AG04450 (cell line): Measurements from ENCODE around the gene CDO1. TPM values are rescaled to one million over a fixed set of nuclear protein-coding genes. Genes with fewer than 3 reads are reported as not detected.
"Not testable (repeated sequence)": the region's sequence is repeated elsewhere in the genome, so short reads cannot be mapped to it uniquely, and the experiment has no call there.

Experiments used
- CTCF ChIA-PET: fragments of 300-600, 350-600 bp; formaldehyde crosslinking; extraction: SDS; loops from one replicate; lab custom pipeline; 2022; ENCODE audit warnings: antibody characterized with exemption, inconsistent platforms; lab: Charles Lee
- POLR2A ChIA-PET: fragments of 350-600 bp; formaldehyde crosslinking; extraction: SDS; loops from one replicate; lab custom pipeline; 2021; ENCODE audit warnings: antibody characterized with exemption, inconsistent platforms; lab: Yijun Ruan, JAX
- DNase-seq: peaks from one replicate; pipeline ENCODE4 v3.0.0-alpha.2; 2011; ENCODE audit warnings: low read depth, low spot score
- H3K27ac ChIP-seq: one replicate; pipeline ENCODE4 v1.5.1; 2012; ENCODE audit warnings: low read depth, low read length, control low read depth
- H3K27me3 ChIP-seq: one replicate; pipeline ENCODE4 v1.6.0; 2012; ENCODE audit warnings: low read length; ENCODE audit not compliant: control insufficient read depth, insufficient read depth
- H3K4me3 ChIP-seq: 2 replicates; pipeline ENCODE4 v1.5.1; 2011; ENCODE audit warnings: mild to moderate bottlenecking, low read depth, low read length, control low read depth
- H3K9me3 ChIP-seq: 2 replicates; pipeline ENCODE4 v1.5.1; 2012; ENCODE audit warnings: low read length; ENCODE audit not compliant: control insufficient read depth, insufficient read depth
- CTCF ChIP-seq: IDR thresholded peaks from 2 replicates; pipeline ENCODE4 v1.5.1; 2011; ENCODE audit warnings: low read depth, low read length, control low read depth, inconsistent platforms
- polyA plus RNA-seq: library from polyadenylated mRNA; depleted of rRNA; stranded (reverse); fragments of >200 nt; gene quantifications from 2 replicates; pipeline ENCODE4 v1.2.3, GENCODE V29; 2011

Gene CDO1
- polyA plus RNA-seq, 1 experiment: 2.2 TPM

- H3K9me3 ChIP-seq: no peaks in the 10 kb centered on the region; the same call in 1 of the 2 replicates
- H3K27me3 ChIP-seq: peaks cover 44% of the 10 kb centered on the region
- no peak for TF ChIP-seq CTCF
- DNase-seq: no peak
- CTCF ChIA-PET: interaction anchor here (1.2 kb wide), 1 partner anchor 17 kb away, joined by 6 read pairs; no protein-coding TSS in a partner anchor
- no peak overlapping the region for H3K4me3 ChIP-seq
- POLR2A ChIA-PET: no interaction called here
- no peak overlapping the region for H3K27ac ChIP-seq
Measured at GRCh38 chr5:115813719-115814118, 2.7 kb downstream of the CDO1 start.

- CTCF ChIA-PET: interaction anchor here (0.6 to 0.9 kb wide), 2 partner anchors 9 to 27 kb away, joined by 3 read pairs; no protein-coding TSS in a partner anchor
- Histone ChIP-seq H3K27me3 (peaks cover 38% of the 10 kb centered on the region), H3K9me3 (no peaks in the 10 kb centered on the region; the same call in 1 of the 2 replicates), H3K27ac (no peak overlapping the region), H3K4me3 (no peak overlapping the region)
- TF ChIP-seq CTCF: no peak
- no peak for DNase-seq
- POLR2A ChIA-PET: no interaction called here
Measured at GRCh38 chr5:115812372-115812771, 4.1 kb downstream of the CDO1 start.

GRCh38 chr5:115811406-115811805, 5.1 kb downstream of the CDO1 start:
- ChIA-PET POLR2A (no interaction called here), CTCF (no interaction called here)
- Histone ChIP-seq H3K27ac (no peak overlapping the region), H3K9me3 (no peaks in the 10 kb centered on the region; the same call in 1 of the 2 replicates), H3K4me3 (no peak overlapping the region), H3K27me3 (peaks cover 32% of the 10 kb centered on the region)
- DNase-seq: no peak
- TF ChIP-seq CTCF: no peak

GRCh38 chr5:115810761-115811160, 5.7 kb downstream of the CDO1 start:
- ChIA-PET CTCF (interaction anchor here (1.0 to 1.4 kb wide), 2 partner anchors 11 to 176 kb away, joined by 3 to 4 read pairs; no protein-coding TSS in a partner anchor), POLR2A (no interaction called here)
- TF ChIP-seq CTCF: no peak
- H3K4me3 ChIP-seq: no peak overlapping the region
- no peak for DNase-seq
- H3K9me3 ChIP-seq: no peaks in the 10 kb centered on the region
- H3K27me3 ChIP-seq: peaks cover 26% of the 10 kb centered on the region
- no peak overlapping the region for H3K27ac ChIP-seq

GRCh38 chr5:115809946-115810345, 6.5 kb downstream of the CDO1 start:
- ChIA-PET POLR2A (no interaction called here), CTCF (interaction anchor here (1.0 to 1.4 kb wide), 2 partner anchors 11 to 175 kb away, joined by 3 to 4 read pairs; no protein-coding TSS in a partner anchor)
- peaks cover 18% of the 10 kb centered on the region for H3K27me3 ChIP-seq
- no peak for DNase-seq
- TF ChIP-seq CTCF: no peak
- no peak overlapping the region for H3K4me3 ChIP-seq
- H3K27ac ChIP-seq: no peak overlapping the region
- no peaks in the 10 kb centered on the region for H3K9me3 ChIP-seq

GRCh38 chr5:115808066-115808465, 8.4 kb downstream of the CDO1 start:
- DNase-seq, H3K4me3 ChIP-seq, H3K27me3 ChIP-seq, CTCF ChIA-PET, POLR2A ChIA-PET, H3K9me3 ChIP-seq, H3K27ac ChIP-seq: not testable (repeated sequence)
